NCI-H128 (cell line): Measurements from ENCODE around the gene PSMD8.

Source experiments
- DNase-seq: peaks from one replicate; lab custom pipeline; 2025; ENCODE audit not compliant: unreplicated experiment; lab: John Stamatoyannopoulos, UW

The PSMD8 gene

GRCh38 chr19:38386971-38387549, 12.7 kb downstream of the PSMD8 start:
- no peak for DNase-seq

GRCh38 chr19:38387550-38388348, 13.4 kb downstream of the PSMD8 start, which contains the start of gene GGN:
GGN (minus strand) TSS chr19:38388034; CDS start chr19:38387261, 773 bp downstream.
- DNase-seq, result peak; percentile 85

GRCh38 chr19:38388349-38389100, 14.2 kb downstream of the PSMD8 start, which contains the start of gene SPRED3:
SPRED3 (plus strand) TSS chr19:38388697; CDS start chr19:38390303, 1,606 bp downstream.
- no peak for DNase-seq

- peak; percentile 3 for DNase-seq
Measured at GRCh38 chr19:38389101-38389925, 14.9 kb downstream of the PSMD8 start.

GRCh38 chr19:38389957-38390924, 15.9 kb downstream of the PSMD8 start:
- no peak for DNase-seq

- no peak for DNase-seq
Measured at GRCh38 chr19:38391911-38392464, 17.6 kb downstream of the PSMD8 start.

- DNase-seq, result no peak
Measured at GRCh38 chr19:38392707-38393308, 18.4 kb downstream of the PSMD8 start.

GRCh38 chr19:38394488-38394887, 20.1 kb downstream of the PSMD8 start:
- no peak for DNase-seq

- no peak for DNase-seq
Measured at GRCh38 chr19:38395381-38396114, 21.2 kb downstream of the PSMD8 start.

GRCh38 chr19:38399081-38399480, 24.7 kb downstream of the PSMD8 start:
- no peak for DNase-seq

- DNase-seq, result no peak
Measured at GRCh38 chr19:38399537-38399936, 25.2 kb downstream of the PSMD8 start.

GRCh38 chr19:38400361-38400760, 26.0 kb downstream of the PSMD8 start:
- no peak for DNase-seq

- DNase-seq, result no peak
Measured at GRCh38 chr19:38401148-38401547, 26.8 kb downstream of the PSMD8 start.

GRCh38 chr19:38402623-38402966, 28.2 kb downstream of the PSMD8 start:
- DNase-seq, result no peak

- peak; percentile 98 for DNase-seq
Measured at GRCh38 chr19:38402967-38403674, 28.8 kb downstream of the PSMD8 start, which contains the start of gene FAM98C. FAM98C (plus strand) TSS chr19:38403093; CDS start chr19:38403154, 61 bp downstream.

- no peak for DNase-seq
Measured at GRCh38 chr19:38404858-38405257, 30.5 kb downstream of the PSMD8 start.

- DNase-seq, result no peak
Measured at GRCh38 chr19:38405276-38405675, 30.9 kb downstream of the PSMD8 start.
